ENCODE data around the gene WDR48. TPM values are rescaled to one million over a fixed set of nuclear protein-coding genes. Genes with fewer than 3 reads are reported as not detected.

Gene WDR48
- polyA plus RNA-seq, 1 donor (not counting 4 experiments of a cell fraction or from before 2014, with no cell fraction given), result 29.7 TPM

DNA sequence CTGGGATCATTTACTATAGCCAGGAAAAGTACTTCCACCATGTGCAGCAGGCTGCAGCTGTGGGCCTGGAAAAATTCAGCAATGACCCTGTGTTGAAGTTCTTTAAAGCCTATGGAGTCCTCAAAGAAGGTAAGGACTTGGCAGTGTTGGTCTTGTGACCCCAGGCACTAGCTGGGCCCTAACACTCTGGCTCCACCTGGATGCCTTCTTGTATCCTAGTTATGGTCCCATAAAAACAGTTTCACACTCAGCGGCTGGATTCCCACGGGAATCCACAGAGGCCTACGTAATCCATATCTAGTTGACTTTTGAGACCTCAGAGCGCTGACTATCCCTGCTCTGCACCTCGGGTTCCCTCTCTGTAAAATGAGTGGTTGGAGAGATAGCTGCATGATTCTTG is 57.3 kb downstream of the WDR48 start:
- no peak for FAIRE-seq
- Histone ChIP-seq H4K20me1 (ENCODE audit: control insufficient read depth, extremely low read depth, insufficient read depth, low read length) (peaks cover 2% of the 10 kb centered on the region), H3K27me3 (ENCODE audit: control insufficient read depth, extremely low read depth, insufficient read depth, low read length) (no peaks in the 10 kb centered on the region), H2AFZ (ENCODE audit: control insufficient read depth, low read length) (no peak overlapping the region), H3K4me3 (ENCODE audit: control insufficient read depth in 2 of 3, extremely low read depth in 1 of 3, insufficient read depth in 2 of 3, low read depth in 1 of 3, low read length in 3 of 3) (no peak overlapping the region), H3K36me3 (ENCODE audit: control insufficient read depth in 2 of 2, extremely low read depth in 1 of 2, insufficient read depth in 2 of 2, low read length in 2 of 2) (peaks cover 0 to 2% of the 10 kb centered on the region in 2 experiments), H3K9me1 (ENCODE audit: control insufficient read depth, extremely low read depth, insufficient read depth, low read length) (no peaks in the 10 kb centered on the region), H3K27ac (ENCODE audit: control insufficient read depth, insufficient read depth, low read length) (no peak overlapping the region), H3K79me2 (ENCODE audit: control insufficient read depth, insufficient read depth, low read length) (peaks cover 28% of the 10 kb centered on the region), H3K4me2 (ENCODE audit: control insufficient read depth, extremely low read depth, insufficient read depth, low read depth, low read length) (no peak overlapping the region), H3K4me1 (ENCODE audit: control insufficient read depth, extremely low read depth, insufficient read depth, low read length) (peaks cover 15% of the 10 kb centered on the region), H3K9ac (ENCODE audit: control insufficient read depth, extremely low read depth, insufficient read depth, low read length) (no peak overlapping the region), H3K9me3 (ENCODE audit: control insufficient read depth, low read depth, low read length) (no peaks in the 10 kb centered on the region)
- TF ChIP-seq, protein P1, sequence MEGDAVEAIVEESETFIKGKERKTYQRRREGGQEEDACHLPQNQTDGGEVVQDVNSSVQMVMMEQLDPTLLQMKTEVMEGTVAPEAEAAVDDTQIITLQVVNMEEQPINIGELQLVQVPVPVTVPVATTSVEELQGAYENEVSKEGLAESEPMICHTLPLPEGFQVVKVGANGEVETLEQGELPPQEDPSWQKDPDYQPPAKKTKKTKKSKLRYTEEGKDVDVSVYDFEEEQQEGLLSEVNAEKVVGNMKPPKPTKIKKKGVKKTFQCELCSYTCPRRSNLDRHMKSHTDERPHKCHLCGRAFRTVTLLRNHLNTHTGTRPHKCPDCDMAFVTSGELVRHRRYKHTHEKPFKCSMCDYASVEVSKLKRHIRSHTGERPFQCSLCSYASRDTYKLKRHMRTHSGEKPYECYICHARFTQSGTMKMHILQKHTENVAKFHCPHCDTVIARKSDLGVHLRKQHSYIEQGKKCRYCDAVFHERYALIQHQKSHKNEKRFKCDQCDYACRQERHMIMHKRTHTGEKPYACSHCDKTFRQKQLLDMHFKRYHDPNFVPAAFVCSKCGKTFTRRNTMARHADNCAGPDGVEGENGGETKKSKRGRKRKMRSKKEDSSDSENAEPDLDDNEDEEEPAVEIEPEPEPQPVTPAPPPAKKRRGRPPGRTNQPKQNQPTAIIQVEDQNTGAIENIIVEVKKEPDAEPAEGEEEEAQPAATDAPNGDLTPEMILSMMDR (optimal IDR thresholded peaks at IDR 0.05 in 1 of 3, IDR thresholded peaks at IDR 0.05 in 1 of 3, conservative IDR thresholded peaks at IDR 0.05 in 1 of 3; ENCODE audit: extremely low read depth in 1 of 3, insufficient read depth in 2 of 3, low read length in 3 of 3), result no peak
- no peak for TF ChIP-seq EZH2 (IDR thresholded peaks at IDR 0.05; ENCODE audit: low read length)
- dilution Hi-C loops (cut with MboI; ENCODE audit: extremely low pct_ligation_motif_present, low sequenced_read_pairs), result no loop called here
- DNase-seq (ENCODE audit: low read depth, low spot score), result no peak

DNA sequence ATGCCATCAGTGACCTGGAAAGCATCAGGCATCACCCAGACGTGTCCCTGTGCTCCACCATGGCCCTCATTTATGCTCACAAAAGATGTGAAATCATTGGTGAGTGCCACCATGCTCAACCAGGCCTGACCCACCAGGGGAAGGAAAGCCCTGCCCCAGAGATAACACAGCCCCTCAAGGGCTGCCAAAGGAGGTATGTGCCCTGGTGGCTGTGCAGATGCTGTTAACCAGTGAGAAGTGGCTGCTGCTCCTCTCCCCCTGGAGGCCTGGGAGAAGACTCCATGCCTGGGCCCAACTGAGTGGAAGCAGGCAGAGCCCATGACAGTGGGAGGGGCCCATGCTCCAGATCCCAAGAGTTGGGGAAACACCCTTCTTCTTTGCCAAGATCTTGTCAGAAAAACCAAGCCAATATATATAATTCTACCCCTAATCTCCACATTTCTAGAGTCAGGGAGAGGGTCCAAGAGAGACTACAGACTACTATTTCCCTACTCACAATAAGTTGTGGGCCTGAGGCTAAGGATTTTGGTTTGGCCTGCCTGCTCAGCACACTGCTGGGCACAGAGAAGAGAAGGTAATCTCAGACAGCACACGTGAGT is 58.3 kb downstream of the WDR48 start:
- no peak for DNase-seq (ENCODE audit: low read depth, low spot score)
- dilution Hi-C loops (cut with MboI; ENCODE audit: extremely low pct_ligation_motif_present, low sequenced_read_pairs), result no loop called here
- no peak for FAIRE-seq

More for the DNA sequence above, 58.3 kb downstream of the WDR48 start:
- Histone ChIP-seq H3K79me2 (ENCODE audit: control insufficient read depth, insufficient read depth, low read length) (peaks cover 18% of the 10 kb centered on the region), H3K4me3 (ENCODE audit: control insufficient read depth in 2 of 3, extremely low read depth in 1 of 3, insufficient read depth in 2 of 3, low read depth in 1 of 3, low read length in 3 of 3) (no peak overlapping the region), H3K4me2 (ENCODE audit: control insufficient read depth, extremely low read depth, insufficient read depth, low read depth, low read length) (no peak overlapping the region), H2AFZ (ENCODE audit: control insufficient read depth, low read length) (no peak overlapping the region), H3K27ac (ENCODE audit: control insufficient read depth, insufficient read depth, low read length) (no peak overlapping the region), H3K4me1 (ENCODE audit: control insufficient read depth, extremely low read depth, insufficient read depth, low read length) (peaks cover 15% of the 10 kb centered on the region), H3K9ac (ENCODE audit: control insufficient read depth, extremely low read depth, insufficient read depth, low read length) (no peak overlapping the region), H4K20me1 (ENCODE audit: control insufficient read depth, extremely low read depth, insufficient read depth, low read length) (no peaks in the 10 kb centered on the region), H3K9me1 (ENCODE audit: control insufficient read depth, extremely low read depth, insufficient read depth, low read length) (no peaks in the 10 kb centered on the region), H3K9me3 (ENCODE audit: control insufficient read depth, low read depth, low read length) (no peaks in the 10 kb centered on the region), H3K27me3 (ENCODE audit: control insufficient read depth, extremely low read depth, insufficient read depth, low read length) (no peaks in the 10 kb centered on the region), H3K36me3 (ENCODE audit: control insufficient read depth in 2 of 2, extremely low read depth in 1 of 2, insufficient read depth in 2 of 2, low read length in 2 of 2) (peaks cover 0 to 2% of the 10 kb centered on the region in 2 experiments)
- no peak for TF ChIP-seq EZH2 (IDR thresholded peaks at IDR 0.05; ENCODE audit: low read length)
- TF ChIP-seq, protein P1 (optimal IDR thresholded peaks at IDR 0.05 in 1 of 3, IDR thresholded peaks at IDR 0.05 in 1 of 3, conservative IDR thresholded peaks at IDR 0.05 in 1 of 3; ENCODE audit: extremely low read depth in 1 of 3, insufficient read depth in 2 of 3, low read length in 3 of 3), result no peak
